Stimulated activated CD4-positive, alpha-beta T cell treated with anti-CD3 and anti-CD28 coated beads, Interleukin-2, amount 100 ng/mL, for 48 hours (primary cell): Measurements from ENCODE around the gene PMM2.

ENCODE experiments used
- DNase-seq, 2 donors: peaks; one replicate each; pipeline ENCODE4 v3.0.0-alpha.2; 2020

The PMM2 gene

DNA sequence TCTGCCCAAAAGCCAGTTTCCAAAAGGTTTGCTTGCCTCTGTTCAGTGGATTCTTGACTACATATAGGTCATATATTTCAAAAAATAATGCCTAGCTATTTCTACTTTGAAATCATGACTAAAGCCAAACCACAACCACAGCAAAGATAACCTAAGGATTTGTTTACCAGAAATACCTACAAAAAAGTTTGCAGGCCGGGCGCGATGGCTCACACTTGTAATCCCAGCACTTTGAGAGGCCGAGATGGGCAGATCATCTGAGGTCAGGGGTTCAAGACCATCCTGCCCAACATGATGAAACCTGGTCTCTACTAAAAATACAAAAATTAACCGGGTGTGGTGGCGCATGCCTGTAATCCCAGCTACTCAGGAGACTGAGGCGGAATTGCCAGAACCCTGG, 56.0 kb downstream of the PMM2 start:
- no peak for DNase-seq

DNA sequence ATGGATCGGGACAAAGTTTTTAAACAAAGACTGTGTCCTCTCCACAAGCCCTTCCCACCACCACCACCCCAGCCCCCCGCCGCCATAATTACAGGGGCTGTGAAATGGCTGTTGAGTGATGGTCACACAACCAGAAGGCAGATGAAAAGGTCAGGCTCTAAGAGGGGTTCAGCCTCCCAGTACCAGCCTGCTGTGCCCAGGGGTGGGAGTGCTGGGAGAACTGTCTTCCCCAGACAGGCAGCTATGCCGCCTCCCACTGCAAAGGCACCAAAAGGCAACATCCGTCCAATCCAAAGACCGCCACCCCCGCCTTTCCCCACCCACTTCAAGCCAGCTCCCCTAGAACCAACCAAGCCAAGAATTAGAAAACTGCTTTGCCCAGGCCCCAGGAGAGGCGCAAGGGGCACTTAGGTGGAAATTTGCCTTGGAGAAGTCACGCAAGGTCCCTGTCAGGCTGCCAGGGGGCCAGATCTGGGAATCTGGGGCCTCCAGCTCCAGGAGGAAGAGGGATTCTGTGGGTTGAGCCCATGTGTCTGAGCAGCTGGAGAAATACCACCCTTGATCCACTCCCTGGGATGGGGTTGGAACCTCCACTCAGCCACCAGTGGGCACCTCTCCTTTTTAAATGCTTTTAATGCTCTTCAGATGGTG, 56.8 kb downstream of the PMM2 start:
- no peak for DNase-seq

DNA sequence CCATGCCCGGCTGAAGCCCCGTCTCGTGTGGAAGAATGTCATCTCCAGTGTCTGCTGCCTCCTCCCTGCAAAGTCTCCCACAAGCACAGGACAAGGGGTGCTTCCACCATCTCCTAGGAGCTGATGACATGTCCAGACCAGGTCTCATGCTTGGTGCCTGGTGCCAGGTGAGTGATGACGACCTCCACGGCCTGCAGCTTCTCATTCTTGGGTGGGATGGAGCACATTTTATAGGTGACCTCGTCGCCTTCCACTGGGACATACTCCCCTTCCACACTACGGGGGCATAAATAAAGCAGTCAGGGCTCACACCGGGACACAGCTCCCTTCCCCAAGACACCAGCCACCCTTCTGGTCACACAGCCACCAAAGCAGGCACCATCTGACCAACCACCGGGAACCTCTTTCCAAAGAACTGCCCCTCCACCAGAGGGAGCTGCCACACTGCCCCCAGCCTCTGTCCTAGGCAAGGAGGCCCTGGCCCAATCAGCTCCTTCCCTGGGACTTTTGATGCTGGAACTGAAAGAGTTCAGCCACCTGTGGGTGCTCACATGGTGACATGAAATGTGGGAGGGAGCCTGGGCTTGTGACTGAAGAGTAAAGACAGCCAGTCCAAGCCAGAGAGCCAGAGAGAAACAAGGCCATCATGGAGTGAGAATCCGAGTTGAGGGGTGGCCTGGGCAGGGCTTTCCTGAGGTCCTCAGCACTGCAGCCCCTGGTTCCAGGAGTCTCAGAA, 57.6 kb downstream of the PMM2 start:
- DNase-seq = no peak

DNA sequence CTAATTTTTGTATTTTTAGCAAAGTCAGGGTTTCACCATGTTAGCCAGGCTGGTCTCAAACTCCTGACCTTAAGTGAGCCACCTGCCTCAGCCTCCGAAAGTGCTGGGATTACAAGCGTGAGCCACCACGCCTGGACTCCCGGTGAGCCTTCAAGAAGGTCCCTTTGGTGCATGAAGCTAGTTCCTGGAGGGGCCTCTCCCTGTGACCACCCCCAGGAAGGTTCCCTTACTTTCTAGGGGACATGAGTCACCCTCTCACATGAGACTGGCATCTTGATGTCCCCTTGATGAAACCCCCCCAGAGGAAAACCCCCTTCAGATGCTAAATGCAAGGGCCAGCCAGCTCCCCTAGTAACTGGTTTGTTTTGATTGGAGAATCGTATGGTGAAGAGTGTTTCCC, 58.3 kb downstream of the PMM2 start:
- no peak for DNase-seq

DNA sequence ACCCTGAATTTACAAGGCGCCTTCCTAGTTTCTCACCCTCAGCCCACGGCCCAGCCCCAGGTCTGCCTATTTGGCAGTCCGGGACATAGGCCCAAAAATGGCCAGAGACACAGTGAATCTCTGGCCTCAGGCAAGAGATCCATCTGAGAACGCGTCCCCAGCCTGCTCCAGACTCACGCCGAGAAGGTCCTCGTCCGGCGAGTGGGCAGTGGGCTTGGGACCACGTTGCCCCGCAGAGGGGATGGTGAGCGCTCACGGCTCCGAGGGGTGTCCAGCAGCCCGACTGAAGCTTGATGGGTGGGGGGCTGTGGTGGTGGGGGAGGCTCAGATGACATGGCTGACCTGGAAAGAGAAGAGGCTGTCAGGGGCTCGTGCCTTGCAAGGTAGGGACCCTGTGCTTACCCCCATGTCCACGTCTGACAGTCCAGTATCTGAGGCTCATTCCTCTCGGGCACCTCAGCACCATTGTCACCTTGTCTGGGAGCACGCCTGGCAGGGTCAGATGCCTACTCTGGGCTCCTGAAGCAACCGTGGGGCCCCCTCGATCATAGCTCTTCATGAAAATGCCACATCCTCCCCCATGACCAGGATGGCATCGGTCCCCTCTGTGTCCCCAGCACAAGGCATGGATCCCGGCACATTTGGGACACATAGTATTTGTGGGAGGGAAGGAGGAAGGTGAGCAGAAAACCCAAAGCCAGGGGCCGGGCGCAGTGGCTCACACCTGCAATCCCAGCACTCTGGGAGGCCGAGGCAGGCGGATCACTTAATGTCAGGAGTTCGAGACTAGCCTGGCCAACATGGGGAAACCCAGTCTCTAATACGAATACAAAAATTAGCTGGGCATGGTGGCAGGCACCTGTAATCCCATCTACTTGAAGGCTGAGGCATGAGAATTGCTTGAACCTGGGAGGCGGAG, 61.6 kb downstream of the PMM2 start:
- DNase-seq = no peak

DNA sequence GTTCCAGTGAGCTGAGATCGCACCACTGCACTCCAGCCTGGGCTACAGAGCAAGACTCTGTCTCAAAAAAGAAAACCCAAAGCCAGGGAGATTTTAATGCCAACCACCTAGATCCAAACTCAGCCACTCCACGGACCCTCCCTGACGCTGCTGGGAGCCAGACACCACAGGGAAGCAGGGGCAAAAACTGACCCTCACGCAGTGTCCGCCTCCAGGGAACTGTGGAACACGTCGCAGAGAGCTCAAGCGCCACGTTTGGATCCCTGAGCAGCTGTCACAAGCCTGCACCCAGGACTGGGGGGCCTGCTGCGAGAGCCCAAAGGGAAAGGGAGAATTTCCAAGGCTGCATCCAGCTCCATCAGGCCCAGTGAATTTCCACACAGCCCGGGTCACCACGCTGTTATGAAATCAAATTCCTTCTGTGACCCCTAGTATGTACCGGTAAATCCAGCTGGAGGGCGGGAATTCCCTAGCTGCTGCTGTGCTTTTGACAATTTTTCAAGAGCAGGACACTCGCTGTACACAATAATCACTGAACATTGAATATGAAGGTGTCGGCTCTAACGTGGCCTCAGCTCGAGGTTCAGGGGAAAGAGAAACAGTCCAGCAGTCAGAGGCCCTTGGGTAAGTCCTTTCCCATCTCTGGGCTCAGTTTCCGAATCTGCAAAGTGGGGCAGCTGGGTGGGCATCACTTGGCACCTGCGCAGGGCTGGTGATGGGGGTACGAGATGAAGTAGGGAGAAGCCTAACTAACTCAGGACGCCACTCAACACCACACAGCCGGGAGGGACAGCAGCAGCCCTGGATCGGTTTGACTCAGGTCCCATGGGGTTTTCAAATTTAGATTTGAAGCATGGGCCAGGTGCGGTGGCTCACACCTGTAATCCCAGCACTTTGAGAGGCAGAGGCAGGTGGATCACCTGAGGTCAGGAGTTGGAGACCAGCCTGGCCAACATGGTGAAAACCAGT, 62.6 kb downstream of the PMM2 start:
- DNase-seq = no peak

DNA sequence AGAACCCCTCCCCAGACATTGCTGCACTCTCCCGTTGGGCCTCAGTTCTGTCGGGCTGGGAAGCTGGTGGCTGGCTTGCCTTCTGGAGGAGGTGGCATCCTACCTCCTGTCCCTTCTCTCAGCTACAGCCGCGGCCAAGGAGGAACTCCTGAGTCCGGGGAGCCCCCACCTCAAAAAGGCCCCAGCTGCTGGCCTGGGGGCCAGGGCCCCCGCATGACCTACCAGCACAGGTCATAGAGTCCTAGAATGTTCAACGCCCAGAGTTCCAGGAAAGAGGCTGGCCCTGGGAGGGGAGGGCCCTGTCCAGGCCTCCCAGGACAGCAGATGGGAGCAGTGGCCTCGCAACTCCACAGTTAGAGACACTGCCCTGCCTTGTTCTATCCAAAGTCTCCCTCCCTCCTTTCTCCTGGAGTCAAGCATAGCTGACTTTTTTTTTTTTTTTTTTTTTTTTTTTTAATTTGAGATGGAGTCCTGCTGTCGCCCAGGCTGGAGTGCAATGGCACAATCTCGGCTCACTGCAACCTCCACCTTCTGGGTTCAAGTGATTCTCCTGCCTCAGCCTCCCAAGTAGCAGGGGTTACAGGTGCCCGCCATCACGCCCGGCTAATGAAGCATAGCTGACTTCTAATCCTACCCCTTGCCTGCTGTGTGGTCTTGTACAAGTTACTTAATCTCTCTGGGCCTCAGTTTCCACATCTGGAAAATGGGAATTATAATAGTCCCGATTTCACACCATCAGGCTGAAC, 64.1 kb downstream of the PMM2 start:
- no peak for DNase-seq

DNA sequence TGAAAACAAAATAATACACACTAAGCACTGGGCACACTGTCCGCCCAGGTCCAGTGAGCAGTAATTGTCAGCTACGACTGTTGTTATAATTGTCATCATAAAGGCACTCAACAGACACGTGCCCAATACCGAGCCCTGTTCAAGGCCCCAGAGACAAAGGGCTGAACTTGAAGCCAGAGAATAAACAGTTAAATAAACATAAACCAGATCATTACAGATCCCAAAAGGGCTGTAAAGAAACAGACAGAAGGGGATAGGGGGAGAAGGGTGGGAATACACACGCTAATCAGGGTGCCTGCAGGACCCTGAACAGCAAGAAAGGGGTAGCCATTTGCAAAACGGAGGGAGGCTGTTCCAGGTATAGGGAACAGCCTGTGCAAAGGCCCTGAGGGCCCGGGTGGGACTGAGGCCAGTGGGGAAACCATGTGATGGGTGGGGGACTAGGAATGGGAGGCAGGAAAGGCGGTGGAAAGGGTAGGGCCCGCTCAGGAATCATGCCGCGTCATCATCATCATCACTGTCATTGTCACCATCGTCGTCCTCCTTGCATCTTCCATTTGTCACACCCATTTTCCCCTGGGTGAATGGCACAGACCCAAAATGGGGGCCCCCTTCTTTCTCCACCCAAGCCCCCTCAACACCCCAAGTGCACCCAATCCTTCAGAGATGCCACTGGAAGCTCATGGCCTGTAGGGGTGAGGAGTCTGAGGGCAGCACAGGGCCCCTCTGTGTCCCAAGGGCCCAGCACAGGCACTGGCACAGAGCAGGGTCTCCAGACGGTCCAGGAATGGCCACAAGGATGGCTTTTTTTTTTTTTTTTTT, 64.9 kb downstream of the PMM2 start:
- DNase-seq = no peak

DNA sequence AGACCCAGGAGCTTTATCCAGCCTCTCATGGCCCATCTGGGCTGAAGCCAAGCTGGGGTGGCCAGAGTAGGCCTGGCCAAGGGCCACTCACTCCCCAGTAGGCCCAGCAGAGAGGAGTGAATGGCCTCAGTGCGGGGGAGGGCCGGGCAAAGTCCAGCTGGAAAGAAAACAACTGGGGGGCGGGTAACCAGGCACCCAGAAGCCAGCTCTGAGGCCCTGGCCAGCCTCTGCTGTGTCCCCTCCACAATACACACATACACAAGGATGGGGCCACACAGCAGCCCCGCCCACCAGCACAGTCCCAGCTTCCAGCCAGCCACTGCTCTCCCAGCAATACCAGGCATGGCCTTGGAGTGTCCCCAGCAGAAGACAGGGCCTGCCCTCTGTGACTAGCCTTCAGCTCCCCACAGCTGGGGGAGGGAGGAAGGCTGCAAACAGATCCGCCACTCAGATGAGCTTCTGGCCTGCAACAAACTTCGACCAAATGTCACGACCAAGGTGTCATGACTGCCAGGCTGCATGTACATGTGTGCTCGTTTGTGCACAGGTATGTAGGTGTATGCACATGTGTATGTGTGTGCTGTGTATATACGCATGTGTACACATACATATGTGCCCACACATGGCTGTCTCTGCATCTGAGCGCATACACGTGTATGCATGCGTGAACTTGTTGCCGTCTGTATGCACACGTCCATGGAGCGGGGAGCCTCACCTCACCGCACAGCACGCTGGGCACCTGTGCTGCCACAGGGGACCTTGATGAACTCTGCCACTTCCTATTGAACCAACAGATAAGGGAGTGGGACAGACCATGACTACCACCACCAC, 66.2 kb downstream of the PMM2 start:
- DNase-seq = no peak

DNA sequence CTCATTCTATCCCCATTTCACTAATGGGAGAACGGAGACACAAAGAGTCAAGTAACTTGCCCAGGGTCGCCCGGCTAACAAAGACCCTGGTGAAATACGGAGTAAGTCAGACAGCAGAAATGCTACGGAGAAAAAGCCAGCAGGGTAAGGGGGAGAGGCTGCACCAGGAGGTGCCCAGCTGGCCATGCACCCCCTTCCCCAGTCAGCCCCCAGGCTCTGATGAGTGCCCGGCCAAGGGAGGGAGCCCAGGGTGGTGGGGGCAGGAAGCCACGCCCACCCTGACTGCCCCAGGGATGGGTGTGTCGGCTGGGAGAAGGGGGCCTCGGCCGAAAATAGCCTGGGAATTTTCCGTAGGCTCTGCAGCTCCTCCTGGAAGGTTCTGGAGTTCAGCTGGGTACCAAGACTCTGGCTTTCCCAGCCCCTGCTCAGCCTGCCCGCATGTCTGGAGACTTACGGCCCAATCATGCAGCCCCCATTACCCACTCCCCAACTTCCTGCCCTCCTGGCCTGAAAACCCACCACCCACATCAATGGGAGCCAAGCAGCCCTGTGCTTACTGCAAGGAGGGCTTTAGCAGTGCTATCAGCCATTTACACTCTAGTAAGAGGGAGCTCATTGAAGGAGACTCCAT, 67.0 kb downstream of the PMM2 start:
- DNase-seq = no peak

DNA sequence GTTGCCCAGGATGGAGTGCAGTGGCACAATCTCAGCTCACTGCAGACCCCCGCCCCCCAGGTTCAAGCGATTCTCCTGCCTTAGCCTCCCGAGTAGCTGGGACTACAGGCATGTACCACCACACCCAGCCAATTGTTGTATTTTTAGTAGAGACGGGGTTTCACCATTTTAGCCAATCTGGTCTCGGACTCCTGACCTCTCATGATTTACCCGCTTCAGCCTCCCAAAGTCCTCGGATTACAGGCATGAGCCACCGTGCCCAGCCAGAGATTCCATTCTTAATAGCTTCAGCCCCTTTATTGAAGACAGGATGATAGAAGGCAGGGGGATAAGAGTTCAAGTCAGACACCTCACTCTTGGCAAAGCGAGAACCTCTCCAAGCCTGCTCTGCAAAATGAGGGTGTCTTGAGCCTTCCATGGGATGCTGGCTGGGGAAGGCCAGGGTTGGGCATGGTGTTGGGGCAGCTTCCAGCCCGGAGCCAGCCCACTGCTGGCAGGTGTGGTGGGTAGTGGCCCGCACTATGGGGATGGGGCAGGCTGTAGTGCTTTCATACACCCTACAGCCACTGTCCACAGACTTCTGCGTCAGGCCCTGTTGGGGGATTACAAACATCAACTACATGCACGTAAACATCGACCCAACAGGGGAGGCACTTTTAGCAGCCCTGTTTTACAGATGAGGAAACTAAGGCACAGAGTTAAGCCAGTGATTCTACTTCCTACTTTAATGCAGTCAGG, 67.7 kb downstream of the PMM2 start:
- no peak for DNase-seq

DNA sequence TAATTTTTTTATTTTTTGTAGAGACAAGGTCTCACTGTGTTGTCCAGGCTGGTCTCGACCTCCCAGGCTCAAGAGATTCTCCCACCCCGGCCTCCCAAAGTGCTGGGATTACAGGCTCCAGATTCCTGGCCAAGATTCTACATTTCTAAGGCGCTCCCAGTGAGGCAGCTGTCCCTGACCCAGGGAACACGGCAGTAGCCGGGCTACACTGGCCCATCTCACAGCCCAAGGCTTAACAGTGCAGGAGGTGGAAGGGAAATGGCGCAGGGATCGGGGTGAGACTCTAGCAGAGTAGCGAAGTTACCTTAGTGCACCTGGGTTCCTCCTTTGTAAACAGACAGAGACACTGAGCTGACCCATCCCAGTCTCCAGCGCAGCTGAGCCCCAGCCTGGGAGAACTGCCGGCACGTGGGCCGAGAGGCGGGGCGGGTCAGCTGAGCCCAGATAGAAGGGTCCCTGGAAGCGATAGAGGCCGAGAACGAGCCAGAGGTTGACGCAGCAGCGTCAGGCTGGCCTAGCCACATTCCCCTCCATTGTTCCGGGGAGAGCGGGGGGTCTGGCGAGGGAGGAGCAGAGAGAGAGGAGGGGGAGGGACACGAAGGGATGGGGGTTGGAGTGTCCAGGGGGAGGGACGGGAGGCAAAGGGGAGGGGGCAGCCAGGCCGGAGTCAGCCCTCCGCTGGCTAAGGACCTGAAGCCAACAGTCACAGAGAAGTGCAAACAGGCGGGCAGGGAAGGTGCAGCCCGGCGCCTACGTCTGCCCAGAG, 68.7 kb downstream of the PMM2 start:
- DNase-seq = no peak

DNA sequence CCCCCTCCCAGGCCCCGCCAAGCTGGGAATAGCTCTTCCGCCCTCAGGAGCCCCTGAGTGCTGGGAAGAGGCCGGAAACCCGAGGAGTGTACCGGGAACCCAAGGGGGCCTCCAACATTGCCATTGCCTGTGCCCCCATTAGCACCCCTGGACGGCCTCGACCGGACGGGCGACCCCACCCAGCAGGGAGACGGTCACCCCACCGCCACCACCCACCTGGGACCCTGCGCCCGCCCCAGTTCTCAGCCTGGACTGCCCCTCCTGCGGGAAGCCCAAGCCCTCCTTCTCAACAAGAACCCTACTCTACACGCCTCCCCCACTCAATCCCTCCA, 69.2 kb downstream of the PMM2 start:
- DNase-seq = no peak

DNA sequence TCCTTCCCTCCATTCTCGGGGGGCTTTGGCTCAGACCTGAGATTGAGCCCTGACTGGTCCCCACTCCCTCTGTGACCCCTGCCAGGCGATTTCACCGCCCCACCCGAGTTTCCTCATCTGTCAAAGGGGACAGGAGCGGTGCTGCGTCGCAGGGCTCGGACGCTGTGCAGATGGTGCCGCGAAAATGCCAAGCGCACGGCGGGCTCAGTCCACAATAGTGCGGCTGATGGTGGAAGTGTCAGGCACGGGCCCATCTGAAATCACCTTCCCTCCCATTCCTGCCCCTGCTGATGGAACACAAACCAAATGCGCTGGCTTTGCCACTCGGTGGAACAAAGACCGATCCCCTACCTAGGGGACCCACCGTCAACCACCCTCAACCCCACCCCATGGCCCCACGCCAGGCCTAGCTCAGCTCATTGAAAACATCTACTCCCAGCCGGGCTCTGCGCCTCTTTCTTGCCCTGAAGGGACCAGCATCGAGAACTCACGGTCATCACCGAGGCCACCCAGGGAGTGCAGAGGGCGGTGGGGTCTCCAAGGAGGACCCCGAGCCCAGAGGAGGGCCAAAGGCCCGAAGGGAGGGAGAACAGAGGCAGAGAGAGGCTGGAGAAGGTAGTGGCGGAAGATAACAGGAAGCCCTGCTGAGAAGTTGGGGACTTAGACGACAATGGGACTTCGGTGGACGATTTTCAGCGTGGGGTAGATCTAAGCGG, 69.7 kb downstream of the PMM2 start:
- no peak for DNase-seq

DNA sequence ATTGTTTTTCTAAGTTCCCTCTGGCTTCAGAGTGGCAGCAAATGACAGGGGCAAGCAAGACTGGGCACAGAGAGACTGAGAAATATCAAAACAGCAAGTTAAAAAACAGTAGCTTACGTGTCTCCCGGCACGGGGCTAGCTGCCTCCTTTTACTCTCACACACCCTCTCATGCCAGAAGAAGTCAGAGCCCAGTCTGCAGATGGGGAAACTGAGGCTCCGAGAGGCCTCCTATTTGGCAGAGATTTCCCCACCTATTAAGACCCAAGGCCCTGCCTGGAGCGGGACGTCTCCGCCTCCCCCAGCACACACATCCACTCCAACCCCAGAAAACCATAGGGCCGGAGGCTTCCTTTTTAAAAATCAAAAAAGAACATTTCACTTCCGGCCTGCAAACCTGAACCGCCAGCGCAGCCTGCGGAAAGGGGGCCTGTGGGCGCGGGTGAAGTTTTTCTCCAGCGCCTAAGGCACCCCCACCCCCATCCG, 70.3 kb downstream of the PMM2 start:
- no peak for DNase-seq

DNA sequence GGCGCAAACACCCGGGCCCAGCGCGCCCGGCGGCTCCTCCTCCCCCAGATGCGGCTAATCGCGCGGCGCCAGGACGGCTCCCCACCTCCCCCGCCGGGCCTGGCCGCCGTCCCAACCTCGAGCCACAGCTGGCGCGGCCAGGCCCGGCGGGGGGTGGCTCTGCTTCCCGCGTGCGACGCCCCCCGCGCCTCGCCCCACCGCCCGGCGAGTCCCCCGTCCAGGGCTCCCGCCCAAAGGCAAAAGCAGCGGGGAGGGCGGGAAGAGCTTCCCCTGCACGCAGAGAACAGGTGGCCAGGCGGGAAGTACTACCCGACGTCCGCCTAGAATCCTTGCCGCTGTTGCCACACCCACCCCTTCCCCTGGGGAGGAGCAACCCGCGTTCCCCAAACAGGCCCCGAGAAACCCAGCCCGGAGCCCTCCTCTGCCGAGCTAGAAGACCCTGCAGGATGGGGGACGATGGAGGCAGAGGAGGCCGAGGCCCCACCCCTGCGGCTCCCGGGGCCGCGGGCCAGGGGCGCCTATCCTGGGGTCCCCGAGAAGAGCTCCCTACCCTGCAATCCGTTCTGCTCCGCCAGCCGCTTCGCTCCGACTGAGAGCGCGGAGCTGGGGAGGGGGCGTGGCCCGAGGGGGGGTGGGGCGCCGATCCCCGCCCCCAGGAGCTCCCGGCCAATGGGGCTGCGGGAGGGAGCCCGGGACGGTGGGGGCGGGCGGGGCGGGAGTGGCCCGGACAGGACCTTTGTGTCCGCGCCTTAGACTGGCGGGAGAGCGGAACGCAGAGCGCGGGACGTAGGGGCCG, 71.0 kb downstream of the PMM2 start, which contains the start of gene CARHSP1:
Gene CARHSP1, minus strand, starts transcription at position 591 of the 796 bp plus-strand sequence. CDS start 9,678 bp downstream, outside the sequence.
- DNase-seq = peak; percentile 79 to 83
